ENCODE measurements around the gene ATF6. TPM values are rescaled to one million over a fixed set of nuclear protein-coding genes. Genes with fewer than 3 reads are reported as not detected.

The ATF6 gene
- polyA plus RNA-seq, 2 of the 4 experiments (the other 2 are of a cell fraction), result 8.6 to 28.0 TPM

- Histone ChIP-seq H3K4me1 (0 out of 3 replicates have a peak, but pooled peaks cover 3% of the 10 kb centered on the region), H3K4me2 (no peak overlapping the region), H3K4me3 (no peak overlapping the region), H3K27ac (no peak overlapping the region), H3K9me3 (no peaks in the 10 kb centered on the region)
- ATAC-seq (peak in 1 of 2 experiments; percentile 58; a peak in 3 of 6 replicates), FAIRE-seq (no peak), DNase-seq (ENCODE audit: low read depth in 1 of 2, low spot score in 1 of 2) (no peak)
- POLR2A ChIA-PET, result no interaction called here
- TF ChIP-seq RFX5 (IDR thresholded peaks at IDR 0.05) (no peak), EHMT2 (IDR thresholded peaks at IDR 0.05; ENCODE audit: low read depth) (no peak), TP53 (CRISPR knock-in tag; IDR thresholded peaks at IDR 0.05) (no peak), BHLHE40 (IDR thresholded peaks at IDR 0.05; ENCODE audit: low read depth, low read length) (no peak), CBX8 (IDR thresholded peaks at IDR 0.05) (no peak), HEYL (CRISPR knock-in tag; IDR thresholded peaks at IDR 0.05) (no peak), FOSB (CRISPR knock-in tag; IDR thresholded peaks at IDR 0.05) (no peak), RCOR1 (IDR thresholded peaks at IDR 0.05; ENCODE audit: low read depth, low read length) (no peak), NFE2L2 (conservative IDR thresholded peaks at IDR 0.05; ENCODE audit: low read length) (no peak), ESRRA (IDR thresholded peaks at IDR 0.05; ENCODE audit: borderline replicate concordance, low read length) (no peak), PBX3 (IDR thresholded peaks at IDR 0.05) (no peak), ZC3H11A (IDR thresholded peaks at IDR 0.05) (no peak), HOXA7 (CRISPR knock-in tag; IDR thresholded peaks at IDR 0.05) (no peak), SREBF2 (IDR thresholded peaks at IDR 0.05) (no peak)
- CTCF ChIA-PET, result interaction anchor here (0.9 to 1.4 kb wide), 2 partner anchors 16 to 27 kb away, joined by 4 read pairs; partner anchors contain the start of gene OLFML2B
- WGBS (ENCODE audit: missing lambda C conversion rate), result 94% methylated on average over 3 of the region's 3 CpGs
These were observed 241.3 kb downstream of the ATF6 start for GRCh38 chr1:162007466-162007865.

GRCh38 chr1:162008799-162009198 is 242.7 kb downstream of the ATF6 start:
- TF ChIP-seq MYC (IDR thresholded peaks at IDR 0.05; ENCODE audit: borderline replicate concordance, low read length), result no peak
- no peak for TF ChIP-seq EHMT2 (IDR thresholded peaks at IDR 0.05; ENCODE audit: low read depth)
- TF ChIP-seq JUN (IDR thresholded peaks at IDR 0.05), result no peak
- TF ChIP-seq HOXA7 (CRISPR knock-in tag; IDR thresholded peaks at IDR 0.05), result no peak
- ATAC-seq (no peak), DNase-seq (ENCODE audit: low read depth in 1 of 2, low spot score in 1 of 2) (no peak), FAIRE-seq (no peak)
- ChIA-PET POLR2A (no interaction called here), CTCF (interaction anchor here (1.0 to 1.4 kb wide), 3 partner anchors 9 to 25 kb away, joined by 3 to 4 read pairs (median 4); no protein-coding TSS in a partner anchor)
- Histone ChIP-seq H3K4me3 (no peak overlapping the region), H3K4me2 (no peak overlapping the region), H3K9me3 (peaks cover 8% of the 10 kb centered on the region; the same call in 2 of the 3 replicates), H3K4me1 (0 out of 3 replicates have a peak, but pooled peaks cover 3% of the 10 kb centered on the region), H3K27ac (no peak overlapping the region)
- 64% methylated on average over 5 of the region's 5 CpGs for WGBS (ENCODE audit: missing lambda C conversion rate)

GRCh38 chr1:162009501-162010174 is 243.5 kb downstream of the ATF6 start:
- ATAC-seq (no peak), FAIRE-seq (no peak), DNase-seq (ENCODE audit: low read depth in 1 of 2, low spot score in 1 of 2) (no peak)
- H3K4me2 ChIP-seq, result no peak overlapping the region
- H3K4me3 ChIP-seq, result no peak overlapping the region
- H3K27ac ChIP-seq, result no peak overlapping the region
- ChIA-PET CTCF (no interaction called here), POLR2A (no interaction called here)
- H3K9me3 ChIP-seq, result peaks cover 8% of the 10 kb centered on the region; the same call in 2 of the 3 replicates
- TF ChIP-seq NFE2L2 (conservative IDR thresholded peaks at IDR 0.05; ENCODE audit: low read length) (no peak), FOSL2 (IDR thresholded peaks at IDR 0.05) (no peak), FOSL2 (CRISPR knock-in tag; IDR thresholded peaks at IDR 0.05) (no peak), HOXB5 (CRISPR knock-in tag; IDR thresholded peaks at IDR 0.05) (no peak), ZSCAN20 (CRISPR knock-in tag; IDR thresholded peaks at IDR 0.05) (no peak), MAZ (IDR thresholded peaks at IDR 0.05; ENCODE audit: borderline replicate concordance, low read depth, low read length) (no peak), JUNB (IDR thresholded peaks at IDR 0.05) (no peak), NPAS2 (CRISPR knock-in tag; IDR thresholded peaks at IDR 0.05; ENCODE audit: borderline replicate concordance) (no peak), POLR2AphosphoS2 (conservative IDR thresholded peaks at IDR 0.05; ENCODE audit: low read length) (no peak)
- no peaks in the 10 kb centered on the region for H3K4me1 ChIP-seq
- 61% methylated on average over 7 of the region's 9 CpGs for WGBS (ENCODE audit: missing lambda C conversion rate)
